ENCODE data around the gene CDA. TPM values are rescaled to one million over a fixed set of nuclear protein-coding genes. Genes with fewer than 3 reads are reported as not detected.

The CDA gene
- total and polyA plus RNA-seq, 3 donors from 2014 or later = 0.81 to 2.5 (median 2.0) TPM

DNA sequence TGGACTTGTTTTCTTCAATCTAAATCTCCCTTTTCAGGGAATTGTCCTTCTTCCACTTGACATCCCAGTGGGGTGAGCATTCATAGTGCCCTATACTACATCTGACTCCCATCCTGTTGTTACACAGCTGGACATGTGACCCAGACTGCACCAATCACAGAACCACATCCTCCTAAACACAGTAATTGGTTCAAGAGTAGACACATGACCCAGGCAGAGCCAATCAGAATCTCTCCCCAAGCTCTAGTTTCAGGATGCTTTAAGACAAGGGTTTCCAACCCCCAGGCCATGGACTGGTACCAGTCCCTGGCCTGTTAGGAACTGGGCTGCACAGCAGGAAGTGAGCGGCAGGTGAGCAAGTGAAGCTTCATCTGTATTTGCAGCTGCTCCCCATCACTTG, 77.9 kb downstream of the CDA start:
- Histone ChIP-seq H3K4me3 (no peak overlapping the region), H3K27ac (no peak overlapping the region), H3K4me1 (peaks cover 5% of the 10 kb centered on the region), H3K27me3 (no peaks in the 10 kb centered on the region), H3K9me3 (no peaks in the 10 kb centered on the region), H3K36me3 (ENCODE audit: low read depth, missing control alignments) (no peaks in the 10 kb centered on the region)
- WGBS, 2 donors = 86 to 95% methylated on average over 1 of the region's 1 CpG
- intact Hi-C loops (cut with DNase I; ENCODE audit: low total_unique reads) = no loop called here
- TF ChIP-seq POLR2A (IDR thresholded peaks at IDR 0.05) = no peak
- TF ChIP-seq, protein P1, sequence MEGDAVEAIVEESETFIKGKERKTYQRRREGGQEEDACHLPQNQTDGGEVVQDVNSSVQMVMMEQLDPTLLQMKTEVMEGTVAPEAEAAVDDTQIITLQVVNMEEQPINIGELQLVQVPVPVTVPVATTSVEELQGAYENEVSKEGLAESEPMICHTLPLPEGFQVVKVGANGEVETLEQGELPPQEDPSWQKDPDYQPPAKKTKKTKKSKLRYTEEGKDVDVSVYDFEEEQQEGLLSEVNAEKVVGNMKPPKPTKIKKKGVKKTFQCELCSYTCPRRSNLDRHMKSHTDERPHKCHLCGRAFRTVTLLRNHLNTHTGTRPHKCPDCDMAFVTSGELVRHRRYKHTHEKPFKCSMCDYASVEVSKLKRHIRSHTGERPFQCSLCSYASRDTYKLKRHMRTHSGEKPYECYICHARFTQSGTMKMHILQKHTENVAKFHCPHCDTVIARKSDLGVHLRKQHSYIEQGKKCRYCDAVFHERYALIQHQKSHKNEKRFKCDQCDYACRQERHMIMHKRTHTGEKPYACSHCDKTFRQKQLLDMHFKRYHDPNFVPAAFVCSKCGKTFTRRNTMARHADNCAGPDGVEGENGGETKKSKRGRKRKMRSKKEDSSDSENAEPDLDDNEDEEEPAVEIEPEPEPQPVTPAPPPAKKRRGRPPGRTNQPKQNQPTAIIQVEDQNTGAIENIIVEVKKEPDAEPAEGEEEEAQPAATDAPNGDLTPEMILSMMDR (IDR thresholded peaks at IDR 0.05) = no peak
- peak; percentile 66 for DNase-seq

Other genes starting within 250 kb of the CDA start
- 1 to 10 TPM; 7.8 to 9.5 TPM for gene CAMK2N1, start 102.9 kb upstream of the CDA start, total RNA-seq
- gene CAMK2N1, start 102.9 kb upstream of the CDA start, polyA plus RNA-seq (ENCODE audit: insufficient read depth, low read depth, low replicate concordance) = 12.3 TPM
- 10 to 100 TPM; 22.4 to 32.0 TPM for gene MUL1, start 80.9 kb upstream of the CDA start, total RNA-seq
- gene MUL1, start 80.9 kb upstream of the CDA start, polyA plus RNA-seq (ENCODE audit: insufficient read depth, low read depth, low replicate concordance) = 28.9 TPM
- gene FAM43B, start 36.5 kb upstream of the CDA start, total RNA-seq = 1 to 10 TPM; 1.1 to 1.3 TPM
- gene FAM43B, start 36.5 kb upstream of the CDA start, polyA plus RNA-seq (ENCODE audit: insufficient read depth, low read depth, low replicate concordance) = 0.66 TPM
- 100 to 1,000 TPM; 157 to 168 TPM for gene PINK1, start 44.4 kb downstream of the CDA start, total RNA-seq
- 340 TPM for gene PINK1, start 44.4 kb downstream of the CDA start, polyA plus RNA-seq (ENCODE audit: insufficient read depth, low read depth, low replicate concordance)
- 100 to 1,000 TPM; 207 to 275 TPM for gene DDOST, start 72.3 kb downstream of the CDA start, total RNA-seq
- gene DDOST, start 72.3 kb downstream of the CDA start, polyA plus RNA-seq (ENCODE audit: insufficient read depth, low read depth, low replicate concordance) = 237 TPM
- gene KIF17, start 128.9 kb downstream of the CDA start, total RNA-seq = 10 to 100 TPM; 36.1 to 80.2 TPM
- gene KIF17, start 128.9 kb downstream of the CDA start, polyA plus RNA-seq (ENCODE audit: insufficient read depth, low read depth, low replicate concordance) = 54.1 TPM
- gene SH2D5, start 143.6 kb downstream of the CDA start, total RNA-seq = 1 to 10 TPM; 4.2 to 5.8 TPM
- gene SH2D5, start 143.6 kb downstream of the CDA start, polyA plus RNA-seq (ENCODE audit: insufficient read depth, low read depth, low replicate concordance) = 5.1 TPM
- 100 to 1,000 TPM; 347 to 401 TPM for gene HP1BP3, start 198.2 kb downstream of the CDA start, total RNA-seq
- gene HP1BP3, start 198.2 kb downstream of the CDA start, polyA plus RNA-seq (ENCODE audit: insufficient read depth, low read depth, low replicate concordance) = 165 TPM

All from testis (tissue), 3 donors.